Activated naive CD8-positive, alpha-beta T cell treated with anti-CD3 and anti-CD28 coated beads, Interleukin-2, amount 10 ng/mL, durations not matched to agents 7 days and 5 days (primary cell): Measurements from ENCODE around the gene ABCA13. TPM values are rescaled to one million over a fixed set of nuclear protein-coding genes. Genes with fewer than 3 reads are reported as not detected.
"Not testable (repeated sequence)": the region's sequence is repeated elsewhere in the genome, so short reads cannot be mapped to it uniquely, and the experiment has no call there.

ENCODE experiments used
- ATAC-seq: fragments of 150-1000 bp; cut with Tn5 transposase; one replicate; pipeline ENCODE4 v1.10.0; 2021; ENCODE audit warnings: low read depth, moderate library complexity
- POLR2A ChIA-PET: fragments of 350-600 bp; sonication (Branson Sonifier 250); formaldehyde crosslinking; loops from one replicate; lab custom pipeline; 2021; ENCODE audit warnings: antibody characterized with exemption; lab: Charles Lee
- DNase-seq: peaks from one replicate; pipeline ENCODE4 v3.0.0; 2021
- H3K27ac Mint-ChIP-seq: one replicate; pipeline ENCODE4 v1.8.0; 2022; ENCODE audit warnings: mild to moderate bottlenecking, mixed read lengths
- H3K27me3 Mint-ChIP-seq: one replicate; pipeline ENCODE4 v1.8.0; 2022; ENCODE audit warnings: mild to moderate bottlenecking, moderate library complexity, mixed read lengths
- H3K36me3 Mint-ChIP-seq: one replicate; pipeline ENCODE4 v1.8.0; 2021; ENCODE audit warnings: mild to moderate bottlenecking, mixed read lengths
- H3K4me1 Mint-ChIP-seq: one replicate; pipeline ENCODE4 v1.8.0; 2021; ENCODE audit warnings: mixed read lengths
- H3K4me3 Mint-ChIP-seq: one replicate; pipeline ENCODE4 v1.8.0; 2022; ENCODE audit warnings: mild to moderate bottlenecking, moderate library complexity, mixed read lengths
- H3K9me3 Mint-ChIP-seq: one replicate; pipeline ENCODE4 v1.8.0; 2021; ENCODE audit warnings: mixed read lengths
- total RNA-seq, 2 experiments: library from RNA; stranded (reverse); gene quantifications; one replicate each; pipeline ENCODE4 v1.2.3, GENCODE V29; 2021

The ABCA13 gene
- total RNA-seq, 2 experiments from 2014 or later, result 0.06 to 0.17 TPM

GRCh38 chr7:48183370-48183743 lies 12.1 kb downstream of the ABCA13 start:
- H3K27ac Mint-ChIP-seq, result no peak overlapping the region
- H3K4me1 Mint-ChIP-seq, result no peaks in the 10 kb centered on the region
- POLR2A ChIA-PET, result no interaction called here
- DNase-seq (no peak), ATAC-seq (no peak)
- no peaks in the 10 kb centered on the region for H3K36me3 Mint-ChIP-seq
- no peak overlapping the region for H3K4me3 Mint-ChIP-seq
- H3K27me3 Mint-ChIP-seq, result peaks cover 17% of the 10 kb centered on the region
- H3K9me3 Mint-ChIP-seq, result no peaks in the 10 kb centered on the region

- H3K9me3 Mint-ChIP-seq, result no peaks in the 10 kb centered on the region
- DNase-seq (no peak), ATAC-seq (no peak)
- H3K27ac Mint-ChIP-seq, result no peak overlapping the region
- peaks cover 17% of the 10 kb centered on the region for H3K27me3 Mint-ChIP-seq
- H3K4me3 Mint-ChIP-seq, result no peak overlapping the region
- H3K4me1 Mint-ChIP-seq, result no peaks in the 10 kb centered on the region
- H3K36me3 Mint-ChIP-seq, result no peaks in the 10 kb centered on the region
- POLR2A ChIA-PET, result no interaction called here
These were observed 12.7 kb downstream of the ABCA13 start for GRCh38 chr7:48183965-48184364.

GRCh38 chr7:48188776-48189520 lies 17.7 kb downstream of the ABCA13 start:
- Mint-ChIP-seq H3K27ac (no peak overlapping the region), H3K9me3 (no peaks in the 10 kb centered on the region), H3K4me3 (no peak overlapping the region), H3K36me3 (no peaks in the 10 kb centered on the region), H3K27me3 (peaks cover 13% of the 10 kb centered on the region), H3K4me1 (no peaks in the 10 kb centered on the region)
- POLR2A ChIA-PET, result no interaction called here
- DNase-seq (no peak), ATAC-seq (no peak)

DNA sequence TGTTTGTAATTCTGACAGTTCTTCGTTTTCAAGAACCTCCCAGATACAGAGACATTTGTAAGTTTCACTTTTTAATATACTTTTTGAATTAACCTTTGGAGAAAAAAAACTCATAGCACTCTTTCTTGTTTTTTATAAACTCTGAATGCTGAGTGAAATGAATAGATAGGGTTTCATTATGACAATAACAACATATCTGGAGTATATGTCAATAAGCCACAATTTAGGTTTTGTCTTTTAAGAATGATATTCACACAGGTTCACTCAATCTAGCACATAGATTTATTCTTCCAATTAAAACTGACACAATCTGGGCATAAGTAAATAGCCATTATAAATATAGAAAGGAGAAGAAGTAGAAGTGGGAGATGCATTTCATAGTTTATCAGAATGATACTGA lies 21.7 kb downstream of the ABCA13 start:
- POLR2A ChIA-PET, result no interaction called here
- Mint-ChIP-seq H3K27ac (no peak overlapping the region), H3K4me3 (no peak overlapping the region)

GRCh38 chr7:48193421-48193820 lies 22.2 kb downstream of the ABCA13 start:
- ATAC-seq, result no peak
- Mint-ChIP-seq H3K9me3 (no peaks in the 10 kb centered on the region), H3K36me3 (no peaks in the 10 kb centered on the region), H3K4me1 (no peaks in the 10 kb centered on the region), H3K27ac (no peak overlapping the region), H3K27me3 (no peaks in the 10 kb centered on the region), H3K4me3 (no peak overlapping the region)
- no peak for DNase-seq
- POLR2A ChIA-PET, result no interaction called here

More for the DNA sequence above, 21.7 kb downstream of the ABCA13 start:
- no peak for ATAC-seq
- Mint-ChIP-seq H3K4me1 (no peaks in the 10 kb centered on the region), H3K36me3 (no peaks in the 10 kb centered on the region), H3K27me3 (no peaks in the 10 kb centered on the region), H3K9me3 (no peaks in the 10 kb centered on the region)
- DNase-seq, result no peak

- DNase-seq, H3K27ac Mint-ChIP-seq, H3K36me3 Mint-ChIP-seq, H3K4me3 Mint-ChIP-seq, POLR2A ChIA-PET, ATAC-seq, H3K27me3 Mint-ChIP-seq, H3K4me1 Mint-ChIP-seq, H3K9me3 Mint-ChIP-seq: not testable (repeated sequence)
These were observed 29.8 kb downstream of the ABCA13 start for GRCh38 chr7:48200946-48201589.

DNA sequence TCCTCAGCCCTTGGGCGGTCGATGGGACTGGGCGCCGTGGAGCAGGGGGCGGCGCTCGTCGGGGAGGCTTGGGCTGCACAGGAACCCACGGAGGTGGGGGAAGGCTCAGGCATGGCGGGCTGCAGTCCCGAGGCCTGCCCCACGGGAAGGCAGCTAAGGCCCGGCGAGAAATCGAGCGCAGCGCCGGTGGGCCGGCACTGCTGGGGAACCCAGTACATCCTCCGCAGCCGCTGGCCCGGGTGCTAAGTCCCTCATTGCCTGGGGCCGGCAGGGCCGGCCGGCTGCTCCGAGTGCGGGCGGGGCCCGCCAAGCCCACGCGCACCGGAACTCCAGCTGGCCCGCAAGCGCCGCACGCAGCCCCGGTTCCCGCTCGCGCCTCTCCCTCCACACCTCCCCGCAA lies 31.7 kb downstream of the ABCA13 start:
- ATAC-seq, H3K4me1 Mint-ChIP-seq, H3K9me3 Mint-ChIP-seq, POLR2A ChIA-PET, H3K4me3 Mint-ChIP-seq, H3K27ac Mint-ChIP-seq, DNase-seq, H3K36me3 Mint-ChIP-seq, H3K27me3 Mint-ChIP-seq: not testable (repeated sequence)

- Mint-ChIP-seq H3K27me3 (peaks cover 9% of the 10 kb centered on the region), H3K4me3 (no peak overlapping the region), H3K36me3 (no peaks in the 10 kb centered on the region), H3K9me3 (no peaks in the 10 kb centered on the region), H3K27ac (no peak overlapping the region), H3K4me1 (no peaks in the 10 kb centered on the region)
- POLR2A ChIA-PET, result no interaction called here
- no peak for DNase-seq
- ATAC-seq, result no peak
These were observed 36.0 kb downstream of the ABCA13 start for GRCh38 chr7:48207155-48207675.

DNA sequence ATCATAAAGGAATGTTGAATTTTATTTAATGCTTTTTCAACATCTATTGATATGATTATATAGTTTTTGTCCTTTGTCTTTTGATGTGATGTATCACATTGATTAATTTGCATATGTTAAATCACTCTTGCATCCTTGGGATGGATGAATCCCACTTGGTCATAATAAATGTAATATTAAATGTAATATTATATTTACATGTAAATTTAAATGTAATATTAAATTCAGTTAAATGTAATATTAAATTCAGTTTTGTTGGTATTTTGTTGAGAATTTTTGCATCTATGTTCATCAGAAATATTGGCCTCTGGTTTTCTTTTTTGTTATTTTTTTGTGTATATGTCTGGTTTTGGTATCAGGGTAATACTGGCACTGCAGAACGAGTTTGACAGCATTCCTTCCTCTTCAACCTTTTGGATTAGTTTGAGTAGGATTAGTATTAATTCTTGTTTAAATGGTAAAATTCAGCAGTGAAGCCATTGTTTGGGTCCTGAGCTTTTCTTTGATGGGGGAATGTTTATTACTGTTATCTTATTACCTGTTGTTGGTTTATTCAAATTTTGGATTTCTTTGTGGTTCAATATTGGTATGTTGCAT lies 37.8 kb downstream of the ABCA13 start:
- no peaks in the 10 kb centered on the region for H3K4me1 Mint-ChIP-seq
- peaks cover 9% of the 10 kb centered on the region for H3K27me3 Mint-ChIP-seq
- ATAC-seq, result no peak
- H3K4me3 Mint-ChIP-seq, result no peak overlapping the region
- no peak for DNase-seq
- no peaks in the 10 kb centered on the region for H3K9me3 Mint-ChIP-seq
- no peak overlapping the region for H3K27ac Mint-ChIP-seq
- H3K36me3 Mint-ChIP-seq, result no peaks in the 10 kb centered on the region
- POLR2A ChIA-PET, result no interaction called here

GRCh38 chr7:48213226-48213625 lies 42.0 kb downstream of the ABCA13 start:
- Mint-ChIP-seq H3K27me3 (peaks cover 6% of the 10 kb centered on the region), H3K27ac (no peak overlapping the region), H3K9me3 (no peaks in the 10 kb centered on the region), H3K4me3 (no peak overlapping the region), H3K4me1 (no peaks in the 10 kb centered on the region), H3K36me3 (no peaks in the 10 kb centered on the region)
- ATAC-seq (no peak), DNase-seq (no peak)
- POLR2A ChIA-PET, result no interaction called here

DNA sequence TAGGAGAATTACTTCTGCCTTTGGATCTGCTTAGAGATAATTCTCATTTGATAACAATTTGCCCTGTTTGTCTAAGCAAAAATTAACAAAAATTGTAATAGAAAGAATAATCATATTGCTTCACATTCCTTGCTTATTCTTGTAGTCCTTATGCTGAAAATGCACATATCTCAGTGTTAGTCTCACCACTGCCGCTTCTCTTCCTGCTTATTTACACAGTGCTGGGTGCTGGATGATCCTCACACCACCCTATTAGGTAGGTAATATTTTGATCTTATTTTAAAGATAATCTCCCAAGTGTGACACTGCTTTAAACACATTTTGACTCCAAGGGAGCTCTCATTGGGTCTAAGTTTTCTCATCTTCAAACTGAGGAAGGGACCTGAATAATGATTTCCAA lies 46.0 kb downstream of the ABCA13 start:
- POLR2A ChIA-PET, result no interaction called here
- Mint-ChIP-seq H3K27ac (no peak overlapping the region), H3K36me3 (no peaks in the 10 kb centered on the region), H3K9me3 (no peaks in the 10 kb centered on the region), H3K27me3 (peaks cover 3% of the 10 kb centered on the region), H3K4me3 (no peak overlapping the region), H3K4me1 (no peaks in the 10 kb centered on the region)
- ATAC-seq (no peak), DNase-seq (no peak)

DNA sequence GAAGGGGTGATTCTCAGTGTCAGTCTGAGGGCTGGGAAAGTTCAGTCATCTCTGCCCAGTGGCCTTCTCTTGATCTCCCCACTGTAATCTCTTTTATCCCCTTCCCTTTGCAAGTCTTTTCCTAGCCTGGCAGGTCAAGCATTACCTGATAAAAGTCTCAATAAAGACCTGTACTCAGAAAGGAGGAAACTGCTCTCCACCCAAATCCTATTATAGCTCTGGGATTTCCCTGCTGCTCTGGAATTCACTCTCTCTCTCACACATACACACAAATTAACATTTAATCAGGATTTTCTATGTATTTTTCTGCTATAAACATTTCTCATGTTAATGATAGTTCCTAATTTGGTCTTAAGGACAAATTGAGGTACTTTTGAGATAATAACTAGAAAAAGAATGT lies 46.5 kb downstream of the ABCA13 start:
- POLR2A ChIA-PET, result no interaction called here
- no peak for ATAC-seq
- Mint-ChIP-seq H3K9me3 (no peaks in the 10 kb centered on the region), H3K36me3 (no peaks in the 10 kb centered on the region), H3K4me1 (no peaks in the 10 kb centered on the region), H3K27me3 (peaks cover 3% of the 10 kb centered on the region), H3K27ac (no peak overlapping the region), H3K4me3 (no peak overlapping the region)
- DNase-seq, result no peak

DNA sequence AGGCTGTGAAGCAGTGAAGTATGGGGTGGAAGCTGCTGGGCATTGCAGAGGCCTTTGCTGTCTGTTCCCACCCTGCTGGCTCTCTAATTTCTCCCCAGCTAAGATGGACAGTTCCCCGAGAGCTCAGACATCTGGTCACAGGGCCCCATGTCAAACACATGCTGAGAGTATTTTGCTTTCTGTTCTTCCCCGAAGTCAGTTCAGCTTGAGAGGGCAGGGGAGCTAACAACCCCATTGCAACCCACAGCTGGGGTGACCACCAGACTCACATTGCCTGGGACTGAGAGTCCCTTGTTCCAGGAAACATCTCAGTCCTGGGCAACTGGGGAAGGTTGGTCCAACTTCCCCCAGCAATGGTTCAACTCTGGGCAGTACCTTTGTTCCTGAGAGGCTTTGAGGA lies 52.8 kb downstream of the ABCA13 start:
- no peak for ATAC-seq
- Mint-ChIP-seq H3K9me3 (no peaks in the 10 kb centered on the region), H3K36me3 (no peaks in the 10 kb centered on the region), H3K4me1 (no peaks in the 10 kb centered on the region), H3K27ac (no peak overlapping the region), H3K27me3 (no peaks in the 10 kb centered on the region), H3K4me3 (no peak overlapping the region)
- POLR2A ChIA-PET, result no interaction called here
- DNase-seq, result no peak

DNA sequence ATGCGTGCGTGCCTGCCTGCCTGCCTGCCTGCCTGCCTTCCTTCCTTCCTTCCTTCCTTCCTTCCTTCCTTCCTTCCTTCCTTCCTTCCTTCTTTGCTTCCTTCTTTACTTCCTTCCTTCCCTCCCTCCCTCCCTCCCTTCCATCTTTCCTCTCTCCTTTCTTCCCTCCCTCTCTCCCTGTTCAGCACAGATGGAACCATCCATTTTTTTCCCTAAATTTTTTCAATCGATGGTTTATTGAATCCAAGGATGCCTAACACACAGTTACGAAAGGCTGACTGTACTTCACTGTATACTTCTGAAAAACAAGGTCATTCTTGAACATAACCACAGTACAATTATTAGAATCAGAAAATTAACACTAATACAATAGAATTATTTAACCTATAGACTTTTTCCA lies 53.8 kb downstream of the ABCA13 start:
- Mint-ChIP-seq H3K9me3 (no peaks in the 10 kb centered on the region), H3K4me1 (no peaks in the 10 kb centered on the region), H3K27ac (no peak overlapping the region), H3K36me3 (no peaks in the 10 kb centered on the region), H3K27me3 (no peaks in the 10 kb centered on the region), H3K4me3 (no peak overlapping the region)
- POLR2A ChIA-PET, result no interaction called here
- DNase-seq (no peak), ATAC-seq (no peak)
